Gastrocnemius medialis (tissue), 4 donors: ENCODE results near the gene FKBP11.

Source experiments
- POLR2A ChIP-seq, 2 donors: fragments of 450-650 bp; IDR thresholded peaks; one replicate each; pipeline ENCODE4 v1.6.1; 2017; ENCODE audit warnings: antibody characterized with exemption in 2 of 2, mild to moderate bottlenecking in 2 of 2, moderate library complexity in 2 of 2
- TF ChIP-seq, protein P1 (sequence below), 5 experiments: fragments of 450-650 bp in 3 of 5; fragments of 200-600 bp in 2 of 5; sonication (generic) in 2 of 5; IDR thresholded peaks in 4 of 5; conservative IDR thresholded peaks in 1 of 5; 1 replicate in 4 of 5; 2 replicates in 1 of 5; pipeline ENCODE4 v1.5.1; 2016 to 2019; ENCODE audit warnings: antibody characterized with exemption in 5 of 5, mild to moderate bottlenecking in 3 of 5, moderate library complexity in 3 of 5

DNA sequence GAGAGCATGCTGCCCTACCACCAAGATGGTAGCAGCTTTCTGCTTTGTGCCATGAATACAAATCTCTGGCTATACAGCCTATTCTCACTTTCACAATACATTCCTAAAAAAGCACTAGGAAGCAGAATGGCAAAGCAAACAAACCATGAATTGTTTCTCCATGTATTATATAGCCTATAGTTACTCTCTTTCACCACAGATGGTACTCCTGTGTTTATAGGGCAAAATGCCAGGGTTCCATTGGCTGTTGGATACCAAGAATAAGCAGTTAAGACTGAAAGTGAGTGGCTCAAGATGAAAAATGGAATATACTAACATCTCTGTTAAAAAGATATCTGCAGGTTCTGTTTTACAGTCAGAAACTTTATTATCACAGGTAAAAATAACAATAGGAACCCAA lies 20.9 kb upstream of the FKBP11 start:
- TF ChIP-seq, protein P1, sequence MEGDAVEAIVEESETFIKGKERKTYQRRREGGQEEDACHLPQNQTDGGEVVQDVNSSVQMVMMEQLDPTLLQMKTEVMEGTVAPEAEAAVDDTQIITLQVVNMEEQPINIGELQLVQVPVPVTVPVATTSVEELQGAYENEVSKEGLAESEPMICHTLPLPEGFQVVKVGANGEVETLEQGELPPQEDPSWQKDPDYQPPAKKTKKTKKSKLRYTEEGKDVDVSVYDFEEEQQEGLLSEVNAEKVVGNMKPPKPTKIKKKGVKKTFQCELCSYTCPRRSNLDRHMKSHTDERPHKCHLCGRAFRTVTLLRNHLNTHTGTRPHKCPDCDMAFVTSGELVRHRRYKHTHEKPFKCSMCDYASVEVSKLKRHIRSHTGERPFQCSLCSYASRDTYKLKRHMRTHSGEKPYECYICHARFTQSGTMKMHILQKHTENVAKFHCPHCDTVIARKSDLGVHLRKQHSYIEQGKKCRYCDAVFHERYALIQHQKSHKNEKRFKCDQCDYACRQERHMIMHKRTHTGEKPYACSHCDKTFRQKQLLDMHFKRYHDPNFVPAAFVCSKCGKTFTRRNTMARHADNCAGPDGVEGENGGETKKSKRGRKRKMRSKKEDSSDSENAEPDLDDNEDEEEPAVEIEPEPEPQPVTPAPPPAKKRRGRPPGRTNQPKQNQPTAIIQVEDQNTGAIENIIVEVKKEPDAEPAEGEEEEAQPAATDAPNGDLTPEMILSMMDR (IDR thresholded peaks at IDR 0.05 in 4 of 5, conservative IDR thresholded peaks at IDR 0.05 in 1 of 5) = no peak
- no peak for TF ChIP-seq POLR2A (IDR thresholded peaks at IDR 0.05)
